Activated naive CD4-positive, alpha-beta T cell treated with anti-CD3 and anti-CD28 coated beads, Interleukin-2, amount 50 U/mL, for 24 hours (primary cell): ENCODE results near the gene ARTN.

Source experiments
- H3K27ac Mint-ChIP-seq: one replicate; pipeline ENCODE4 v1.8.0; 2021; ENCODE audit warnings: mild to moderate bottlenecking, mixed read lengths
- H3K27me3 Mint-ChIP-seq: one replicate; pipeline ENCODE4 v1.8.0; 2021; ENCODE audit warnings: mixed read lengths
- H3K36me3 Mint-ChIP-seq: one replicate; pipeline ENCODE4 v1.8.0; 2021; ENCODE audit warnings: mixed read lengths
- H3K4me1 Mint-ChIP-seq: one replicate; pipeline ENCODE4 v1.8.0; 2021; ENCODE audit warnings: mixed read lengths
- H3K4me3 Mint-ChIP-seq: one replicate; pipeline ENCODE4 v1.8.0; 2021; ENCODE audit warnings: mild to moderate bottlenecking, mixed read lengths
- H3K9me3 Mint-ChIP-seq: one replicate; pipeline ENCODE4 v1.8.0; 2021; ENCODE audit warnings: mixed read lengths

ARTN gene

DNA sequence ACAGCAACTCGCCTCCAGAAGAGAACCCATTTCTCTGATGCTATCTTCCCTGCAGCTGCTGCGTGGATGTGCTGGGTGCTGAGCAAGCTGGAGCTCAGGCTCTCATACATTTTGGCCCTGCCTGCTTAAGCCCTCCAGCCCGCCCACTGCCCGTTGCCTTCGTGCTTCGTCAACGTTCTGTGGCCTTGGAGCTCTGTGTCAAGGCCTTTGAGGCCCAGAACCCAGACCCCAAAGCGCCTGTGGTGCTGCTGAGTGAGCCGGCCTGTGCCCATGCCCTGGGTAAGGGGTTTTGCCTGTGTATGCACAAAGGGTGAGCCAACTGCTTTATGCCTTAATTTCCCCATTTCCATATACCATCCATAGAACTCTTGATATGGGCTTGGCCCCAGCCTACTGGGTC lies 37.3 kb downstream of the ARTN start:
- peaks cover 35% of the 10 kb centered on the region for H3K4me1 Mint-ChIP-seq
- H3K27ac Mint-ChIP-seq: peak overlapping the region; percentile 96
- peak overlapping the region; percentile 97 for H3K4me3 Mint-ChIP-seq
- peaks cover 9% of the 10 kb centered on the region for H3K36me3 Mint-ChIP-seq
- H3K27me3 Mint-ChIP-seq: no peaks in the 10 kb centered on the region
- H3K9me3 Mint-ChIP-seq: no peaks in the 10 kb centered on the region

DNA sequence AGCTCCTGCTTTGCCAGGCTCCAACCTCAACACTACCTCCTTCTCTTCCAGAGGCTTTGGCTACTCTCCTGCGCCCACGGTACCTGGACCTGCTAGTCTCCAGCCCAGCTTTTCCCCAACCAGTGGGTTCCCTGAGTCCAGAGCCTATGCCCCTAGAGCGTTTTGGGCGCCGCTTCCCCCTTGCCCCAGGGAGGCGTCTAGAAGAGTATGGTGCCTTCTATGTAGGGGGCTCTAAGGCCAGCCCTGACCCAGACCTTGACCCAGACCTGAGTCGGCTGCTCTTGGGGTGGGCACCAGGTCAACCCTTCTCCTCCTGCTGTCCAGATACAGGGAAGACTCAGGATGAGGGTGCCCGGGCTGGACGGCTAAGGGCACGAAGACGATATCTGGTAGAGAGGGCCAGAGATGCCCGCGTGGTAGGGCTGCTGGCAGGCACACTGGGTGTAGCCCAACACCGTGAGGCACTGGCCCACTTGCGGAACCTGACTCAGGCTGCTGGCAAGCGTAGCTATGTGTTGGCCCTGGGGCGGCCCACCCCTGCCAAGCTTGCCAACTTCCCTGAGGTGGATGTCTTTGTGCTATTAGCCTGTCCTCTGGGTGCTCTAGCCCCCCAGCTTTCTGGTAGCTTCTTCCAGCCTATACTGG lies 37.9 kb downstream of the ARTN start:
- no peak overlapping the region for H3K27ac Mint-ChIP-seq
- peaks cover 40% of the 10 kb centered on the region for H3K4me1 Mint-ChIP-seq
- no peaks in the 10 kb centered on the region for H3K27me3 Mint-ChIP-seq
- H3K4me3 Mint-ChIP-seq: peak overlapping the region; percentile 97
- H3K9me3 Mint-ChIP-seq: no peaks in the 10 kb centered on the region
- H3K36me3 Mint-ChIP-seq: peaks cover 9% of the 10 kb centered on the region

DNA sequence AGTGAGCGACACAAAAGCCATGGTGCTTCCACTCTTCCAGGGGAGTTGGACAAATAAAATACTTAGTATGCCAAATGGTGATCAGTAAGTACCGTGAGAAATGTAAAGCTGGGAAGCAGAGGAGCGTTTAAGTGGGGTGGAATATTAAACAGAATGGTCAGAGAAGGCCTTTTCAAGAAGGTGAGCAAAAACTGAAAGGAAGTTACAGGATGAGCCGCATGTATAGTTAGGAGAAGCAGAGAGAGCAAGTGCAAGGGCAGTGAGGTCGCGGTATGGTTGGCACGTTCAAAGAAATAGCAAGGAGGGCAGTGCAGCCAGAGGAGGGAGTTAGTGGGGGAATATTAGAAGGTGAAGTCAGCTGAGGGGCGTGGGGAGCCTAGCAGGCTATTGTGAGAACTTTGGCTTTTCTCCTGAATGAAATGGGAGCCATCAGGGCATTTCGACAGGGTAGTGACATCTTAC lies 40.4 kb downstream of the ARTN start:
- Mint-ChIP-seq H3K4me3 (peak overlapping the region; percentile 92), H3K36me3 (peaks cover 26% of the 10 kb centered on the region), H3K27ac (peak overlapping the region; percentile 91), H3K9me3 (no peaks in the 10 kb centered on the region), H3K27me3 (no peaks in the 10 kb centered on the region), H3K4me1 (peaks cover 63% of the 10 kb centered on the region)

DNA sequence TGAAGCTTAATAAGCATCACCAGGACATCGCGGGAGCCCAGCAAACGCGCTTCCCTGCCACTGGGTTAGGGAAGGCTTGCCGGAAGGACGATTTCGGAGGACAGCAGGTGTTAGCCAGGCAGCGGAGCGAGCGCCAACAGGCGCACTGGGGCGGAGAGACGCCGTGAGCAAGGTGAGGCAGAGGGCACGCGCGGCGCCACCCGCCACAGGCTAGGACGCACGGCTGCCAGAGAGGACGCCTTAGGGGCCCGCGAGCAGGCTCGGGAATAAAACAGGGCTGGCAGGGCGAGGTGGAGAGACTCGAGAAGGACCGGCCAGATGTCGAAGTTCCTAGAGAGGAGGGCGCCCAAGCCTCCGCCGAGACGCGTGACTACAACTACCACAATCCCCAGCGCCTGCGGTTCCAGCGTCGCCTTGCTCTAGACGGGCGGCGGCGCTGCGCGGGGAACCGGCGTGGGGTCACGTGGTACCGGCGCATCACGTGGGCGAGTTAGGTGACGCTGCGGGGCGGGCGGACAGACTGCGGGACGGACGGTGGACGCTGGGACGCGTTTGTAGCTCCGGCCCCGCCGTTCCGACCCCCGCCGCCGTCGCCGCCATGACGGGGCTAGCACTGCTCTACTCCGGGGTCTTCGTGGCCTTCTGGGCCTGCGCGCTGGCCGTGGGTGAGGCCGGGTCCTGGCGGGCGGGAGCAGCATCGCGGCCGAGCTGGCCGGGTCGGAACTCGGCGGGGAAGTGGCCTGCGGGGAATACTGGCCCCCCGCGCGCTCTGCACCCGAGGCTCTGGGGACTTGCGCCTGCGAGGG lies 41.0 kb downstream of the ARTN start, which contains the start of gene ATP6V0B:
TSS of gene ATP6V0B (plus strand) at position 518 of the 806 bp plus-strand sequence. CDS start at position 599, 81 bp downstream.
- Mint-ChIP-seq H3K27ac (peak within 1 kb of the TSS; percentile 91), H3K27me3 (no peaks in the 10 kb centered on the region), H3K4me1 (peaks cover 59% of the 10 kb centered on the region), H3K4me3 (peak within 1 kb of the TSS; percentile 92), H3K36me3 (peaks cover 26% of the 10 kb centered on the region), H3K9me3 (no peaks in the 10 kb centered on the region)

DNA sequence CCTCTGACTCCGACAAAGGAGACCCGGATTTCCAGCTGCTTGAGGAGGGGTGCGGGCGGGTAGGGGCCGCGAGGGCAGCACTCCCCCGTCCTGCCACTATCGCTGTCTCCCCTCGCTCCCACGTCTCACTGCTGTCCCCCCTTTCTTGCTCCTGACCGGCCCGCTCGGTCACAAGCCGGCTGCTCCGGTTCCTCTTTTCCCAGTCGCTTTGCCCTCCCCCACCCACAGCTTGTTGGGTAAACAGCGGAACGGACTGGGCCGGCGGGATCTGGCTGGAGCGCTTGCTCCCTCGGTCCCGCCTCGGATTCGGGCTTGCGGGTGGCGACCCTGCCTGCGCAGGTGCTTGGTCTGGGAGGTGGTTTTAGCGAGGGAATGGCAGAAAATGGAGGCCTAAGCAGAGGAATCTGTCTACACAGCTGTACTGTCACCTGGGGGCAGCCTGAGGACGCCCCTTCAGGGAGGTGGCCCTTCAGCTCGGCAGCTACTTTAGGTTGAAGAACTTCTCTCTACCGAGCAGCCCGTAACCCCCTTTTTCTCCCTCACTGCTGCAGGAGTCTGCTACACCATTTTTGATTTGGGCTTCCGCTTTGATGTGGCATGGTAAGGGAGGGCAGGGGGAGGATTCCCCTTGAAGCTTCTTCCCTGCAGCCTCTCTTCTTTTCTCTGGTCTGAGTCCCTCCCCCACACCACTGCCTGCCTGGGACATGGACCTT lies 41.8 kb downstream of the ARTN start:
- Mint-ChIP-seq H3K36me3 (peaks cover 26% of the 10 kb centered on the region), H3K4me3 (peak overlapping the region; percentile 92), H3K27me3 (peaks cover 2% of the 10 kb centered on the region), H3K9me3 (no peaks in the 10 kb centered on the region), H3K27ac (peak overlapping the region; percentile 61), H3K4me1 (peaks cover 56% of the 10 kb centered on the region)

DNA sequence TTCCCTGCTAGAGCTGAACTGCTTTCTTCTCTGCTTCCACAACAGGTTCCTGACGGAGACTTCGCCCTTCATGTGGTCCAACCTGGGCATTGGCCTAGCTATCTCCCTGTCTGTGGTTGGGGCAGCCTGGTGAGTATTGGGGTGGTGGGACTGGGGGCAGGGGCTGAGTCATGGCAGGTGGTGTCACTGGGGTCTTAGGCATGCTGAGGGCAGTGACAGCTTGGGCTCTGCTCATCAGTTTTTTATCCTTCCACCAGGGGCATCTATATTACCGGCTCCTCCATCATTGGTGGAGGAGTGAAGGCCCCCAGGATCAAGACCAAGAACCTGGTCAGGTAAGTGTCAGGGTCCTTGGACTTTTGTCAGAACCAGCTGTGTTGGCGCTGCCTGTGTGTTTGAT lies 42.4 kb downstream of the ARTN start:
- H3K27me3 Mint-ChIP-seq: peaks cover 2% of the 10 kb centered on the region

DNA sequence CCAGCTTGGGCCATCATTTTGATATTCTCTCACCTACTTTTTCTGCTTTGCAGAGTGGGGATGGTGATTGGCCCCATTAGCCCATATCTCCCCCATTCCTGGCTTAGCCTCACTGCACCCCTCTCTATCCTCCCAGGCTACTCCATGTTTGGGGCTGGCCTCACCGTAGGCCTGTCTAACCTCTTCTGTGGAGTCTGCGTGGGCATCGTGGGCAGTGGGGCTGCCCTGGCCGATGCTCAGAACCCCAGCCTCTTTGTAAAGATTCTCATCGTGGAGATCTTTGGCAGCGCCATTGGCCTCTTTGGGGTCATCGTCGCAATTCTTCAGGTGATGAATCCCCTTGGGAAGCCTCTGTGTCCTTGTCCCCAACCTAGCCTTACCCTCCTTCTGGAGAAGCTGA lies 43.3 kb downstream of the ARTN start:
- Mint-ChIP-seq H3K27ac (no peak overlapping the region), H3K9me3 (no peaks in the 10 kb centered on the region), H3K36me3 (peaks cover 23% of the 10 kb centered on the region), H3K4me1 (peaks cover 50% of the 10 kb centered on the region), H3K4me3 (peak overlapping the region; percentile 48), H3K27me3 (peaks cover 2% of the 10 kb centered on the region)

More for the DNA sequence above, 42.4 kb downstream of the ARTN start:
- Mint-ChIP-seq H3K4me1 (peaks cover 53% of the 10 kb centered on the region), H3K36me3 (peaks cover 23% of the 10 kb centered on the region), H3K27ac (peak overlapping the region; percentile 61), H3K9me3 (no peaks in the 10 kb centered on the region), H3K4me3 (peak overlapping the region; percentile 92)

DNA sequence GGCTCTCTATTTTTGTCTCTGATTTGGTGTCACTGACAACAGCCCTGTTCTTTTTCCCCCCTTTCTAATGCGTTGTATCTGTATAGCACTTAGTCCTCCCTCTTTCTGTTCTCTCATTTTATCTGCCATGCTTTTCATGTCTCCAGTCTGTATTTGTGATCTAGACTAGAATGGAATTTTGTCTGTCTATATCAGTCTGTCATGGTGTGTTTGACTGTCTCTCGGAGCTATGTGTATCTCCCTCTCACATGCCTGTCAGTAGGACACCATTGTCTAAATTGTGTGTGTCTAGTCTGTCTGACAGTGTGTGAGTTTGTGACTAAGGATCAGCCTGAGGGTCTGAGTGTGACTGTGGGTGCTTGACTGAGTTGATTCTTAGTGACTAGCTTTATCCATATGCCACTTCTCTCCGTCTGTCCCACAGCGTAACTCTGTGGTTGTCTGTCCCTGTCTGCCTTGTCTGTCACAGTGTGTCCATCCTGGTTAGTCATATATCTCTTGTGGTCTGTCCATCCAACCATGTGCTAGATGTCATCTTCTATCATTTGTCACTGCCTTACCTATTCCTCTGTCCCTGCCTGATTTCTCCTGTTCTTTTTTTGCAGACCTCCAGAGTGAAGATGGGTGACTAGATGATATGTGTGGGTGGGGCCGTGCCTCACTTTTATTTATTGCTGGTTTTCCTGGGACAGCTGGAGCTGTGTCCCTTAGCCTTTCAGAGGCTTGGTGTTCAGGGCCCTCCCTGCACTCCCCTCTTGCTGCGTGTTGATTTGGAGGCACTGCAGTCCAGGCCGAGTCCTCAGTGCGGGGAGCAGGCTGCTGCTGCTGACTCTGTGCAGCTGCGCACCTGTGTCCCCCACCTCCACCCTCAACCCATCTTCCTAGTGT lies 44.0 kb downstream of the ARTN start:
- Mint-ChIP-seq H3K27me3 (peaks cover 2% of the 10 kb centered on the region), H3K4me1 (peaks cover 50% of the 10 kb centered on the region), H3K9me3 (no peaks in the 10 kb centered on the region), H3K36me3 (peaks cover 23% of the 10 kb centered on the region), H3K27ac (no peak overlapping the region), H3K4me3 (peak overlapping the region; percentile 48)

DNA sequence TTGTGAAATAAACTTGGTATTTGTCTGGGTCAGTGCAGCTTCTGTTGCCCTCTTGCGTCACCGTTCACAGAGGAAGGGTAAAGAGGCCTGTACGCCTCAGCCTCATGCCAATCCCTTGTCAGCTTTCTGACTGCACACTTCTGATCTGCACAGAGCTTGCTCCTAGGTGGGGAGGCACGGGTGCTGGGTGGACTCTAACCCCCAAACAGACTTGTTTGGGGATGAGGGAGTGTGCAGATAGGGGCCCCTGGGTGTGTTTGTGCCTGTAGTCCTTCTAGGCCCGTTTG lies 44.6 kb downstream of the ARTN start:
- H3K9me3 Mint-ChIP-seq: no peaks in the 10 kb centered on the region
- H3K27me3 Mint-ChIP-seq: peaks cover 2% of the 10 kb centered on the region
- peak overlapping the region; percentile 48 for H3K4me3 Mint-ChIP-seq
- H3K36me3 Mint-ChIP-seq: peaks cover 21% of the 10 kb centered on the region
- no peak overlapping the region for H3K27ac Mint-ChIP-seq
- H3K4me1 Mint-ChIP-seq: peaks cover 46% of the 10 kb centered on the region

DNA sequence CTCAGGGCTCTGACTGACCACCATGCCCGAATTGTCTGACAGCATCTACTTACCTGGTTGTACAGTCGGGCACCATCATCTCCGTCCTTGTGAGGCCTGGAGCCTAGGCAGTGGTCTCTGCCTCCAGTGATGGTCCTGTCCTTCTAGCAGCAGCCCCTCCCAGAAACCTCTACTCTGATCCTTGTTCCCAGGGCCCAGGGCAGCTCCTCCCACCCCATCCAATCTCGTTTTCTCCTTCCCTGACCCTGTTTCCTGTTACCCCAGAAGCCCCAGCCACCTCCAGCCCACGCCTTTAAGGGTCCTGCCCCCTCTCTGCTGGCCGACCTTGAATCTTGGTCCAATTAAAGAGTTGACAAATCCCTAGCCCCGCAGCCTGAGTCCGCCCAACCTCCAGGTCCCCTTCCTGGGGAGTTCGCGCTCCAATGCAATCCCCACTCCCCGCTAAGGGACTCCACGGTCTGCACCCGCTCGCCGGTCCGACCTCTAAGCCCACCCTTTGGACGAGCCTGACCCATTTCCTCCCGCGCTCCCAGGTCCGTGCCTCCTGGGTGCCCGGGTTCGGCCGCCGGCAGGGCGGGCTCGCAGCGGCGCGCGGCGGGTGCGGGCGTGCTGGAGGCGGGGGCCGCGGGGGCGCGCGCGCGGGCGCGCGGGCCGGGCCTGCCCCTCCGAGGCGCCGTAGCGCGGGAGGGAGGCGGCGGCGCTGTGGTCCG lies 45.1 kb downstream of the ARTN start, which contains the start of gene B4GALT2:
TSS of gene B4GALT2 (plus strand) at position 660 of the 710 bp plus-strand sequence. CDS start 1,951 bp downstream, outside the sequence.
- H3K27ac Mint-ChIP-seq: peak within 1 kb of the TSS; percentile 81
- H3K36me3 Mint-ChIP-seq: peaks cover 17% of the 10 kb centered on the region
- no peaks in the 10 kb centered on the region for H3K9me3 Mint-ChIP-seq
- peak within 1 kb of the TSS; percentile 88 for H3K4me3 Mint-ChIP-seq
- peaks cover 2% of the 10 kb centered on the region for H3K27me3 Mint-ChIP-seq
- peaks cover 41% of the 10 kb centered on the region for H3K4me1 Mint-ChIP-seq

DNA sequence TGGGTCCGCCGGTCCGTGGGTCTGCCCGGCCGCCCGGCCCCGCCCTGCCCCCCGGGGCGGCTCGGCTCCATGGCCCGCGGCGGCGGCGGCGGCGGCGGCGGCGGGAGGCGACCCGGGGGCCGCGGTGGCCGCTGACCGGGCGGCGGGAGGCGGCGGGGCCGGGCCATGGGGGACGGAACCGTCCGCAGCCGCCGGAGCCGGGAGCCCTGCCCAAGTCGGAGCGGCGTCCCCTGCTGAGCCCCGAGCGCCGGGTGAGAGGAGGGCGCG lies 45.6 kb downstream of the ARTN start:
- Mint-ChIP-seq H3K9me3 (no peaks in the 10 kb centered on the region), H3K4me1 (peaks cover 36% of the 10 kb centered on the region), H3K4me3 (no peak overlapping the region), H3K27me3 (peaks cover 2% of the 10 kb centered on the region), H3K36me3 (peaks cover 17% of the 10 kb centered on the region), H3K27ac (no peak overlapping the region)

DNA sequence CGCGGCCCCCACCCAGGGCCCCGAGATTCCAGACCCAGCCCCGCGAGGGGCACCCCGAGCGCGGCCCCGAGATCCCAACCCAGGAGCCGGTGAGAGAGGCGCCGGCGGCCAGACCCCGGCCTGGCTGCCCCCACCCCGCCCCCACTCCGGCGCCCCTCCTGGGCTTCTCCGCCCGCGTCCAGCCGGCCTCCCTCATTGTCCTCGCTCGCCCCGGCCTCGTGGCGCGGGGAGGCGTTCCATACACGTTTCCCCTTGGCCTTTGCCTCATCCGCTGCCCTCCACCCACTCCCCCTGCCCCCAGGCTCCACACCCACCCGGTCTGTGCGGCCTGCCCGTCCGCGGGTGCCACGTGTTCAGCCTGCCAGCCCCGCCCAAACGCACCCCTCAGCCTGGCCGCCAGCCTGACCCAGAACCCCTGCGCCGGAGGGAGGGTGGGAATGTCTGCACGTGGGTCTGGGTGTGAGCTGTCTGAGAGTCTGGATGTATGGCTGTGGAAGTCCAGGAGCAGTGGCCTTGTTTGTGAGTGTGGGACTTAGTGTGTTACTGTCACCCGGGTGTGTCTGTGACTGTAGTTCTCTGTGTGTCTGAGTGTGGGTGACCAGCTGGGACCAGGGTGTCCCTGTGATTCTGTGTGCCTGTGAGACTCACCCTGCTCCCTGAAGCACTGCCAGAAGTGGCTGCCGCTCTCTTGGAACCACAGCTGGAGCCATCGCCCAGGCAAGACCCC lies 46.1 kb downstream of the ARTN start:
- H3K36me3 Mint-ChIP-seq: peaks cover 17% of the 10 kb centered on the region
- peaks cover 2% of the 10 kb centered on the region for H3K27me3 Mint-ChIP-seq
- peak overlapping the region; percentile 88 for H3K4me3 Mint-ChIP-seq
- no peaks in the 10 kb centered on the region for H3K9me3 Mint-ChIP-seq
- H3K4me1 Mint-ChIP-seq: peaks cover 35% of the 10 kb centered on the region
- H3K27ac Mint-ChIP-seq: peak overlapping the region; percentile 81

DNA sequence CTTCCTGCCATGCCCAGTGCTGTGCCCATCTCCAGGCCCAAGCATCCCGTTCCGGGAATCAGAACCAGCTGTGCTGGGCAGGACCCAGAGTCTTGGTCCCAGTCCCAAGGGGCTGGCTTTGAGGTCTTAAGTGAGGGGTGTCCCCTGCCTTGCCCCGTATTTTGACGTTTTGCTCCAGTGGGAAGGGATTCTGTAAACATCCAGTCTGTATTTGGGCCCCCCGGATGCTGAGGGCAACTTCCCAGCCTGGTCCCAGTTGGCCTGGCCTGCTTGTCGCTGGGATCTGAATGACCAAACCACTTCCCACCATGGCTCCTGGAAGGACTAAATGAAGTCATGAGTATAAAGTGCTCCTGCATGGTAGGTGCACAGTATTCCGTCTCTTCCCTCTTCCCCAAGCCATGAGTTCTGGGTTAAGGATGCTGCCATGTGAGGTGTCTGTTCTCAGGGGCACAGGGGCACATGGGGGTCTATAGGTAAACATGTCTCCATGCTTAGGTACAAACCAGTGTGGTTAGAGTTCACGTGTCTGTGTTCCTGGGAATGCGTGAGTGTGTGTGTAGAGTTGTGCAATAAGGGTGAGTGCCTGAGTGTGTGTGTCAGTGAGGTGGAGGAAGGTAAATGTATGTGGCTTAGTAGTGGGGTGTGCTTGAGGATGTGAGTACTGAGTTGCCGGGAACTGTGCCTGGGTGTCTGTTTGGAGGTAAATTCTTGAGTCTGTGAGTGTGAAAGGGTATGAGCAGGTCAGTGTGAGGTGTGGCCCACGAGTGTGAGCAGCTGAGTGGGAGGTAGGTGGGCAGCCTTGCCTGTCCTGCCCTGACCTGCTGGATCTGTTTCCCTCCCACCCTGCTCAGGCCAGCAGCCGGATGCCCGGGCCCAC lies 46.9 kb downstream of the ARTN start:
- Mint-ChIP-seq H3K36me3 (peaks cover 17% of the 10 kb centered on the region), H3K27ac (no peak overlapping the region), H3K9me3 (no peaks in the 10 kb centered on the region), H3K27me3 (peaks cover 2% of the 10 kb centered on the region), H3K4me3 (peak overlapping the region; percentile 88), H3K4me1 (peaks cover 35% of the 10 kb centered on the region)
